Activated CD4-positive, alpha-beta memory T cell treated with anti-CD3 and anti-CD28 coated beads for 36 hours (primary cell): ENCODE data around the gene KDM4B. TPM values are rescaled to one million over a fixed set of nuclear protein-coding genes. Genes with fewer than 3 reads are reported as not detected.

ENCODE experiments used
- CTCF ChIA-PET: fragments of 350-600 bp; sonication (Branson Sonifier 250); formaldehyde crosslinking; loops from one replicate; lab custom pipeline; 2021; ENCODE audit warnings: antibody characterized with exemption, inconsistent platforms; lab: Charles Lee
- POLR2A ChIA-PET: fragments of 350-600 bp; sonication (Branson Sonifier 250); formaldehyde crosslinking; loops from one replicate; lab custom pipeline; 2021; ENCODE audit warnings: antibody characterized with exemption; lab: Charles Lee
- DNase-seq: peaks from one replicate; pipeline ENCODE4 v3.0.0-alpha.2; 2020
- H3K27ac Mint-ChIP-seq: one replicate; pipeline ENCODE4 v1.8.0; 2021; ENCODE audit warnings: mixed read lengths
- H3K27me3 Mint-ChIP-seq: one replicate; pipeline ENCODE4 v1.8.0; 2021; ENCODE audit warnings: mixed read lengths
- H3K36me3 Mint-ChIP-seq: one replicate; pipeline ENCODE4 v1.8.0; 2021; ENCODE audit warnings: mixed read lengths
- H3K4me1 Mint-ChIP-seq: one replicate; pipeline ENCODE4 v1.8.0; 2021; ENCODE audit warnings: low read depth, mixed read lengths
- H3K4me3 Mint-ChIP-seq: one replicate; pipeline ENCODE4 v1.8.0; 2021; ENCODE audit warnings: mild to moderate bottlenecking, mixed read lengths
- H3K9me3 Mint-ChIP-seq: one replicate; pipeline ENCODE4 v1.8.0; 2021; ENCODE audit warnings: mixed read lengths
- intact Hi-C: fragments of 100-400 bp; cut with micrococcal nuclease; formaldehyde crosslinking; loops from one replicate; pipeline ENCODE4 v1.15.1; 2023
- total RNA-seq, 2 experiments: library from RNA; stranded (reverse); gene quantifications; one replicate each; pipeline ENCODE4 v1.2.3, GENCODE V29; 2021

The KDM4B gene
- total RNA-seq, 2 experiments from 2014 or later, result 19.2 to 20.6 TPM

DNA sequence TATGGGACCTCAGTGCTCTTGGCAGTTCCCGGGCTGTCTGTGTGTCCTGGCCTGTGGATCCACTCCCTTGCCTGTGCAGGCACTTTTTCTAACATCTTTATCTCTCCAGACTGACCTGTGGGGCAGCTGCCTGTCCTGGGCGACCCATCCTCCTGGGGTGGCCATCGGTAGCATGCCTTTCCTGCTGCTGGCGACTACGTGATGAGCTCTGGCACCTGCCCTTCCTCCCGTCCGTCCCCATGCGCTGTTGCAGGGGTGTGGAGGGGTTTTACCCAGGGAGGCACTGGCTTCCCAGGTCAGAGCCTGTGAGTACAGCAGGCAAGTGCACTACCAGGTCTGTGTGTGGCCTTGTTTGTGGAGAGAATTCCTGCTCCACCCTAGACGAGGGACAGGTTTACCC lies 93.3 kb downstream of the KDM4B start:
- H3K27ac Mint-ChIP-seq, result no peak overlapping the region
- peaks cover 18% of the 10 kb centered on the region for H3K9me3 Mint-ChIP-seq
- no peaks in the 10 kb centered on the region for H3K27me3 Mint-ChIP-seq
- DNase-seq, result no peak
- intact Hi-C loops, result no loop called here
- H3K4me1 Mint-ChIP-seq, result no peaks in the 10 kb centered on the region
- ChIA-PET CTCF (interaction anchor here (1.3 kb wide), 1 partner anchor 31 kb away, joined by 3 read pairs; no protein-coding TSS in a partner anchor), POLR2A (no interaction called here)
- peaks cover 20% of the 10 kb centered on the region for H3K36me3 Mint-ChIP-seq
- H3K4me3 Mint-ChIP-seq, result no peak overlapping the region

DNA sequence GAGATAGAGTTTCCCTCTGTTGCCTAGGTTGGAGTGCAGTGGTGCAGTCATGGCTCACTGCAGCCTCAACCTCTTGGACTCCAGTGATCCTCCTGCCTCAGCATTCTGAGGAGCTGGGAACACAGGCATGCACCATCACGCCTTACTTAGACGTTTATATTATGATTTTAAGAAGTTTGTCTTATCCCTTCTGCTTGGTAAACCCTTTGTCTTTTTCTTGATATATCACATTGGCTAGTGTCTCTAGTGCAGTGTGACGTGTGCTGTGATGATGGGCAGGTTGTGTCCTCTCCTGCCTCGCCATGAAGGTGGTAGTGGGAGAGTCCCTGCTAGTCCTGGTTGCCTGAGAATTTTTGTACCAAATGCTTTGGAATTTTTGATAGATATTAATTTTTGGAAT lies 93.9 kb downstream of the KDM4B start:
- H3K36me3 Mint-ChIP-seq, result peaks cover 20% of the 10 kb centered on the region

GRCh38 chr19:5063873-5064645 lies 95.1 kb downstream of the KDM4B start:
- POLR2A ChIA-PET, result no interaction called here
- Mint-ChIP-seq H3K27me3 (no peaks in the 10 kb centered on the region), H3K4me1 (no peaks in the 10 kb centered on the region), H3K4me3 (no peak overlapping the region), H3K27ac (no peak overlapping the region), H3K36me3 (peaks cover 20% of the 10 kb centered on the region), H3K9me3 (peaks cover 18% of the 10 kb centered on the region)
- CTCF ChIA-PET, result no interaction called here
- DNase-seq, result no peak
- intact Hi-C loops, result no loop called here

More for the DNA sequence above, 93.9 kb downstream of the KDM4B start:
- Mint-ChIP-seq H3K4me3 (no peak overlapping the region), H3K27ac (no peak overlapping the region), H3K4me1 (no peaks in the 10 kb centered on the region), H3K27me3 (no peaks in the 10 kb centered on the region), H3K9me3 (peaks cover 18% of the 10 kb centered on the region)
- intact Hi-C loops, result no loop called here
- ChIA-PET POLR2A (no interaction called here), CTCF (interaction anchor here (1.3 kb wide), 1 partner anchor 31 kb away, joined by 3 read pairs; no protein-coding TSS in a partner anchor)
- DNase-seq, result no peak

GRCh38 chr19:5064896-5065295 lies 96.0 kb downstream of the KDM4B start:
- Mint-ChIP-seq H3K9me3 (peaks cover 18% of the 10 kb centered on the region), H3K4me3 (no peak overlapping the region), H3K36me3 (peaks cover 20% of the 10 kb centered on the region), H3K4me1 (no peaks in the 10 kb centered on the region), H3K27me3 (no peaks in the 10 kb centered on the region), H3K27ac (no peak overlapping the region)
- ChIA-PET CTCF (no interaction called here), POLR2A (no interaction called here)
- DNase-seq, result no peak
- intact Hi-C loops, result no loop called here

DNA sequence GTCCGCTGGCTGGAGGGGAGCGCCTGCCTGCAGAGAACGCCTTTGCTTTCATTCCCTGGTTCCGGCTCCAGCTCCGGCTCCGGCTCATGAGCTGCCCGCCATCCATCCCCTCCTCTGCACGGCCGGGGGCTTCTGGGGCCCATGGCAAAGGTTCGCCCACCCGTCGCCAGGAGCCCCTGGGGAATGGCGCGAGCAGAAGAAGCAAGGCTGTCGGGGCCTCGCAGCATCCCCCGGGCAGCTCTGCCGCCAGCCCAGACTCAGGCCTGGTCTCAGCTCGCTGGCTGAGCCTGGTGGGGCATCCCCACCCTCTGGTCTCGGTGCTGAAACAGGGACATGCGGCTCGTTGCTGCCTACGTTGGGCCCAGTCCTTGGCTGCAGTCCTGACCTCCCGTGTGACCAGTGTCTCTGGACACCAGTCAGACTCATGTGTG lies 96.8 kb downstream of the KDM4B start:
- H3K27ac Mint-ChIP-seq, result no peak overlapping the region
- intact Hi-C loops, result no loop called here
- no peak overlapping the region for H3K4me3 Mint-ChIP-seq
- no peaks in the 10 kb centered on the region for H3K4me1 Mint-ChIP-seq
- no peak for DNase-seq
- H3K36me3 Mint-ChIP-seq, result peaks cover 20% of the 10 kb centered on the region
- ChIA-PET CTCF (no interaction called here), POLR2A (no interaction called here)
- no peaks in the 10 kb centered on the region for H3K27me3 Mint-ChIP-seq
- peaks cover 18% of the 10 kb centered on the region for H3K9me3 Mint-ChIP-seq

DNA sequence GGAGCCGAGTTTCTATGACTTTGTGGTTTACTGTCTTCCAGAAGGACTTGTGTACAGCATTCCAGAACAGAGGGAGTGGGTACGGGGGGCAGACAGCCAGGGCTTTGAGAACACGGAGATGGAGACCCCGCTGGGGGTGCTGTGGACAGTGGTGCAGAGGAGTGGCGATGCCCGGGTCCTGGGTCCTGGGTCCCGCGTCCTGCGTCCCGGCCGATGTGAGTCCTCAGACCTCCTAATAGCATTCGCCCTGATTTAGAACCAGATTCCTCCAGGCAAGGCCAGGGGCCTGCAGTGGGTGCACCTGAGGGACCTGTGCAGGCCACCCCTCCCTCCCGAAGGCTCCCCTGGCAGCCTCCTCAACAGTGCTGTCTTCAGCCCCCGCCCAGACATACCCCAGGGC lies 97.9 kb downstream of the KDM4B start:
- ChIA-PET POLR2A (no interaction called here), CTCF (no interaction called here)
- Mint-ChIP-seq H3K9me3 (peaks cover 11% of the 10 kb centered on the region), H3K27ac (no peak overlapping the region), H3K4me1 (no peaks in the 10 kb centered on the region), H3K36me3 (peaks cover 12% of the 10 kb centered on the region), H3K4me3 (no peak overlapping the region), H3K27me3 (no peaks in the 10 kb centered on the region)
- no peak for DNase-seq
- intact Hi-C loops, result no loop called here

- POLR2A ChIA-PET, result no interaction called here
These were observed 98.8 kb downstream of the KDM4B start for GRCh38 chr19:5067678-5068077.

GRCh38 chr19:5068233-5069072 lies 99.5 kb downstream of the KDM4B start:
- Mint-ChIP-seq H3K4me1 (no peaks in the 10 kb centered on the region), H3K4me3 (no peak overlapping the region), H3K9me3 (no peaks in the 10 kb centered on the region), H3K27me3 (no peaks in the 10 kb centered on the region), H3K27ac (no peak overlapping the region), H3K36me3 (peaks cover 3% of the 10 kb centered on the region)
- intact Hi-C loops, result no loop called here
- no peak for DNase-seq
- ChIA-PET POLR2A (no interaction called here), CTCF (interaction anchor here (1.5 kb wide), 1 partner anchor 66 kb away, joined by 4 read pairs; no protein-coding TSS in a partner anchor)

More at GRCh38 chr19:5067678-5068077, 98.8 kb downstream of the KDM4B start:
- H3K27ac Mint-ChIP-seq, result no peak overlapping the region
- H3K27me3 Mint-ChIP-seq, result no peaks in the 10 kb centered on the region
- H3K36me3 Mint-ChIP-seq, result peaks cover 5% of the 10 kb centered on the region
- H3K4me1 Mint-ChIP-seq, result no peaks in the 10 kb centered on the region
- CTCF ChIA-PET, result interaction anchor here (1.5 kb wide), 1 partner anchor 66 kb away, joined by 4 read pairs; no protein-coding TSS in a partner anchor
- H3K9me3 Mint-ChIP-seq, result peaks cover 5% of the 10 kb centered on the region
- intact Hi-C loops, result no loop called here
- H3K4me3 Mint-ChIP-seq, result no peak overlapping the region
- no peak for DNase-seq

DNA sequence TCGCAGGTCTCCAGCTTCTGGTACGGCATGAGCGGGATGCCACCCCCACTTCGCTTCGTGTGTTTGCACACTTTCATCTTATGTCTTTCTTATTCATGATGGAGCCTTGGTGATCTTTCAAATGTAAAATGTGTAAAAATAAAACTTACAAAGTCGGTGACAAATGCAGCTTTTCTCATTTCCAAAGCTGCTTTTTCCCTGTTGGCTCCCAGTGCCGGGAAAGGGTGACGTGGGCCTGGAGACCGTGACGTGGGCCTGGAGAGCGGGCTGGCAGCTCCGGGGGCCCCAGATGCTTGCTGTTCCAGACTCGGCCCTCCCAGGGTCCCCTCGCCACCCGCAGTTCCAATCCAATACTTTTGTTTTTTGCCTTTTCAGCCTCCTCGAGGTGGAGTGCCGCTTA lies 101.4 kb downstream of the KDM4B start:
- no peak overlapping the region for H3K4me3 Mint-ChIP-seq
- H3K4me1 Mint-ChIP-seq, result no peaks in the 10 kb centered on the region
- H3K27me3 Mint-ChIP-seq, result no peaks in the 10 kb centered on the region
- ChIA-PET POLR2A (no interaction called here), CTCF (no interaction called here)
- peaks cover 3% of the 10 kb centered on the region for H3K36me3 Mint-ChIP-seq
- DNase-seq, result no peak
- H3K27ac Mint-ChIP-seq, result no peak overlapping the region
- intact Hi-C loops, result no loop called here
- no peaks in the 10 kb centered on the region for H3K9me3 Mint-ChIP-seq

- intact Hi-C loops, result no loop called here
- peaks cover 3% of the 10 kb centered on the region for H3K36me3 Mint-ChIP-seq
- H3K27ac Mint-ChIP-seq, result no peak overlapping the region
- H3K4me1 Mint-ChIP-seq, result no peaks in the 10 kb centered on the region
- no peak overlapping the region for H3K4me3 Mint-ChIP-seq
- ChIA-PET CTCF (interaction anchor here (0.9 kb wide), 1 partner anchor 21 kb away, joined by 3 read pairs; no protein-coding TSS in a partner anchor), POLR2A (no interaction called here)
- H3K27me3 Mint-ChIP-seq, result no peaks in the 10 kb centered on the region
- H3K9me3 Mint-ChIP-seq, result no peaks in the 10 kb centered on the region
- DNase-seq, result no peak
These were observed 102.0 kb downstream of the KDM4B start for GRCh38 chr19:5070930-5071329.

- H3K4me3 Mint-ChIP-seq, result no peak overlapping the region
- H3K36me3 Mint-ChIP-seq, result peaks cover 3% of the 10 kb centered on the region
- DNase-seq, result no peak
- CTCF ChIA-PET, result interaction anchor here (0.9 to 1.0 kb wide), 2 partner anchors 22 to 98 kb away, joined by 3 read pairs; no protein-coding TSS in a partner anchor
- no peaks in the 10 kb centered on the region for H3K9me3 Mint-ChIP-seq
- intact Hi-C loops, result no loop called here
- no peaks in the 10 kb centered on the region for H3K4me1 Mint-ChIP-seq
- POLR2A ChIA-PET, result no interaction called here
- H3K27me3 Mint-ChIP-seq, result no peaks in the 10 kb centered on the region
- H3K27ac Mint-ChIP-seq, result no peak overlapping the region
These were observed 102.7 kb downstream of the KDM4B start for GRCh38 chr19:5071579-5071978.

DNA sequence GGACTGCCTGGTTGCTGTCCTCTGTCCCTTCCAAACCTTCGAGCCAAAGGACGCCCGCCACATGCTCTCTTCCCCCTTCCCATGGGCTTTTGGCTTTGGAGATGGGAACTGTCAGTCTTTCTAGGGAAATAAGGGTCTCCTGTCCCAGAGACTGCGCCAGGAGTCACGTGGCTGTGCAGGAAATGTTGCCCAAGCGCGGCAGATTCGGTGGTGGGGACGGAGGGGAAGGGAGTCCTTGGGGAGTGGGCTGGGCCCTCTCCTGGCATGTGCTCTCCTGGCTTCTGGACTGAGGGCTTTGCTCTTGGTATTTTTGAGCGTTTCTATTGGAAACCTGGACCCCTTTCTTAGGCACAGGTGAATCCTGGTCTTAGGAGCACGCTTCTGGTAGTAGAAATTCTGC lies 103.2 kb downstream of the KDM4B start:
- CTCF ChIA-PET, result interaction anchor here (1.0 to 1.9 kb wide), 2 partner anchors 23 to 98 kb away, joined by 3 to 5 read pairs; no protein-coding TSS in a partner anchor
- Mint-ChIP-seq H3K4me1 (no peaks in the 10 kb centered on the region), H3K4me3 (no peak overlapping the region), H3K36me3 (peaks cover 3% of the 10 kb centered on the region), H3K9me3 (no peaks in the 10 kb centered on the region), H3K27me3 (no peaks in the 10 kb centered on the region), H3K27ac (no peak overlapping the region)
- POLR2A ChIA-PET, result no interaction called here
- DNase-seq, result no peak
- intact Hi-C loops, result no loop called here
